ENCODE data around the gene GET3. TPM values are rescaled to one million over a fixed set of nuclear protein-coding genes. Genes with fewer than 3 reads are reported as not detected.

The GET3 gene
- polyA plus RNA-seq, 3 donors, result 97.5 to 122 (median 108) TPM

- H3K79me2 ChIP-seq (ENCODE audit: insufficient read depth, low read length), result peaks cover 55% of the 10 kb centered on the region
- TF ChIP-seq CTCF (IDR thresholded peaks at IDR 0.05), result no peak
- peaks cover 14 to 29% of the 10 kb centered on the region in 2 donors for H3K36me3 ChIP-seq (replicated peaks in 1 of 2; ENCODE audit: control insufficient read depth in 1 of 2, insufficient read depth in 2 of 2, low read length in 2 of 2)
- H3K27ac ChIP-seq (ENCODE audit: low read depth in 1 of 2, low read length in 2 of 2), result no peak overlapping the region
- WGBS (ENCODE audit: insufficient coverage), result 100% methylated on average over 4 of the region's 10 CpGs
- no peaks in the 10 kb centered on the region for H3K9me3 ChIP-seq (replicated peaks in 1 of 2; ENCODE audit: control insufficient read depth in 1 of 2, insufficient read depth in 1 of 2, low read length in 2 of 2)
- H3K9ac ChIP-seq (ENCODE audit: insufficient read depth, low read length, poor library complexity, severe bottlenecking), result no peak overlapping the region
- intact Hi-C loops (cut with micrococcal nuclease), result no loop called here
- H3K4me3 ChIP-seq (replicated peaks in 1 of 3; ENCODE audit: low read depth in 2 of 3, low read length in 3 of 3), result no peak overlapping the region
- peaks cover 34 to 39% of the 10 kb centered on the region in 2 donors for H3K4me1 ChIP-seq (ENCODE audit: control insufficient read depth in 1 of 2, insufficient read depth in 2 of 2, low read length in 2 of 2)
- H3K4me3 Mint-ChIP-seq, result peak overlapping the region; percentile 65 to 78
- H3K27me3 Mint-ChIP-seq (ENCODE audit: low read depth in 3 of 3), result peaks cover 0 to 3% (median 0%) of the 10 kb centered on the region in 3 donors
- H3K4me2 ChIP-seq (replicated peaks; ENCODE audit: extremely low read depth, low read length, poor library complexity, severe bottlenecking), result peak overlapping the region; percentile 87
- H3K36me3 Mint-ChIP-seq, result peaks cover 23 to 35% of the 10 kb centered on the region in 2 donors
- no peaks in the 10 kb centered on the region for H4K20me1 ChIP-seq (ENCODE audit: insufficient read depth, low read length)
- no peak for DNase-seq
- no peaks in the 10 kb centered on the region for H3K27me3 ChIP-seq (ENCODE audit: control insufficient read depth in 2 of 2, insufficient read depth in 2 of 2, low read length in 2 of 2)
- H3K4me1 Mint-ChIP-seq, result peaks cover 38% of the 10 kb centered on the region
- H3K27ac Mint-ChIP-seq, result peak overlapping the region in 2 of 7 donors; percentile 35 to 42
- no peaks in the 10 kb centered on the region for H3K9me3 Mint-ChIP-seq
- H2AFZ ChIP-seq (ENCODE audit: insufficient read depth, low read depth, low read length, poor library complexity, severe bottlenecking), result no peak overlapping the region
Measured at GRCh38 chr19:12720296-12720695, 17.0 kb upstream of the GET3 start.

GRCh38 chr19:12720851-12721655, 16.2 kb upstream of the GET3 start:
- peaks cover 0 to 3% (median 0%) of the 10 kb centered on the region in 3 donors for H3K27me3 Mint-ChIP-seq (ENCODE audit: low read depth in 3 of 3)
- H3K36me3 ChIP-seq (replicated peaks in 1 of 2; ENCODE audit: control insufficient read depth in 1 of 2, insufficient read depth in 2 of 2, low read length in 2 of 2), result peaks cover 8 to 22% of the 10 kb centered on the region in 2 donors
- H3K27ac Mint-ChIP-seq, result peak overlapping the region in 6 of 7 donors; percentile 54 to 94 (median 82)
- peak overlapping the region; percentile 86 to 96 for H3K4me3 Mint-ChIP-seq
- H3K9me3 Mint-ChIP-seq, result no peaks in the 10 kb centered on the region
- H3K4me1 Mint-ChIP-seq, result peaks cover 38% of the 10 kb centered on the region
- H3K4me2 ChIP-seq (replicated peaks; ENCODE audit: extremely low read depth, low read length, poor library complexity, severe bottlenecking), result peak overlapping the region; percentile 87
- intact Hi-C loops (cut with micrococcal nuclease), result no loop called here
- H3K4me3 ChIP-seq (replicated peaks in 1 of 3; ENCODE audit: low read depth in 2 of 3, low read length in 3 of 3), result peak overlapping the region; percentile 49 to 79 (median 62)
- H3K79me2 ChIP-seq (ENCODE audit: insufficient read depth, low read length), result peaks cover 55% of the 10 kb centered on the region
- no peaks in the 10 kb centered on the region for H4K20me1 ChIP-seq (ENCODE audit: insufficient read depth, low read length)
- H3K36me3 Mint-ChIP-seq, result peaks cover 16 to 30% of the 10 kb centered on the region in 2 donors
- no peaks in the 10 kb centered on the region for H3K9me3 ChIP-seq (replicated peaks in 1 of 2; ENCODE audit: control insufficient read depth in 1 of 2, insufficient read depth in 1 of 2, low read length in 2 of 2)
- no peak for DNase-seq
- H2AFZ ChIP-seq (ENCODE audit: insufficient read depth, low read depth, low read length, poor library complexity, severe bottlenecking), result peak overlapping the region; percentile 86
- peak overlapping the region; percentile 89 for H3K9ac ChIP-seq (ENCODE audit: insufficient read depth, low read length, poor library complexity, severe bottlenecking)
- peak overlapping the region in 1 of 2 donors; percentile 74 for H3K27ac ChIP-seq (ENCODE audit: low read depth in 1 of 2, low read length in 2 of 2)
- WGBS (ENCODE audit: insufficient coverage), result 14% methylated on average over 59 of the region's 59 CpGs
- TF ChIP-seq CTCF (IDR thresholded peaks at IDR 0.05), result no peak
- H3K27me3 ChIP-seq (ENCODE audit: control insufficient read depth in 2 of 2, insufficient read depth in 2 of 2, low read length in 2 of 2), result no peaks in the 10 kb centered on the region
- peaks cover 34 to 39% of the 10 kb centered on the region in 2 donors for H3K4me1 ChIP-seq (ENCODE audit: control insufficient read depth in 1 of 2, insufficient read depth in 2 of 2, low read length in 2 of 2)
